ENCODE measurements around the gene DNM2.

DNM2 gene

GRCh38 chr19:10815007-10815536, 97.2 kb downstream of the DNM2 start:
- Histone ChIP-seq H3K27ac (no peak overlapping the region), H3K4me1 (peaks cover 0 to 30% (median 15%) of the 10 kb centered on the region in 4 donors), H3K36me3 (peaks cover 20 to 79% (median 54%) of the 10 kb centered on the region in 3 donors), H3K27me3 (no peaks in the 10 kb centered on the region), H3K9me3 (no peaks in the 10 kb centered on the region), H3K4me3 (no peak overlapping the region)
- intact Hi-C loops (cut with DNase I; ENCODE audit: low total_unique reads), result no loop called here
- no peak for DNase-seq
- no peak for TF ChIP-seq CTCF (IDR thresholded peaks at IDR 0.05)

- TF ChIP-seq CTCF (IDR thresholded peaks at IDR 0.05), result no peak
- Histone ChIP-seq H3K36me3 (peaks cover 22 to 79% (median 55%) of the 10 kb centered on the region in 3 donors), H3K4me3 (peak overlapping the region; percentile 42 to 51), H3K27me3 (no peaks in the 10 kb centered on the region), H3K4me1 (peaks cover 0 to 30% (median 15%) of the 10 kb centered on the region in 4 donors), H3K27ac (peak overlapping the region; percentile 80 to 81), H3K9me3 (no peaks in the 10 kb centered on the region)
- no peak for DNase-seq
- intact Hi-C loops (cut with DNase I; ENCODE audit: low total_unique reads), result no loop called here
These were observed 98.2 kb downstream of the DNM2 start for GRCh38 chr19:10815969-10816644.

- peak overlapping the region; percentile 42 to 51 for H3K4me3 ChIP-seq
- H3K4me1 ChIP-seq, result peaks cover 0 to 30% (median 15%) of the 10 kb centered on the region in 4 donors
- no peaks in the 10 kb centered on the region for H3K9me3 ChIP-seq
- H3K36me3 ChIP-seq, result peaks cover 23 to 79% (median 55%) of the 10 kb centered on the region in 3 donors
- DNase-seq, result no peak
- H3K27me3 ChIP-seq, result no peaks in the 10 kb centered on the region
- intact Hi-C loops (cut with DNase I; ENCODE audit: low total_unique reads), result no loop called here
- H3K27ac ChIP-seq, result peak overlapping the region; percentile 80 to 81
- no peak for TF ChIP-seq CTCF (IDR thresholded peaks at IDR 0.05)
These were observed 98.8 kb downstream of the DNM2 start for GRCh38 chr19:10816691-10817090.

GRCh38 chr19:10817291-10818038, 99.6 kb downstream of the DNM2 start:
- intact Hi-C loops (cut with DNase I; ENCODE audit: low total_unique reads), result no loop called here
- Histone ChIP-seq H3K36me3 (peaks cover 23 to 79% (median 50%) of the 10 kb centered on the region in 3 donors), H3K4me3 (peak overlapping the region; percentile 42 to 51), H3K4me1 (peaks cover 0 to 30% (median 15%) of the 10 kb centered on the region in 4 donors), H3K27ac (peak overlapping the region; percentile 80 to 81), H3K27me3 (no peaks in the 10 kb centered on the region), H3K9me3 (no peaks in the 10 kb centered on the region)
- no peak for TF ChIP-seq CTCF (IDR thresholded peaks at IDR 0.05)
- DNase-seq, result peak; percentile 88 to 89

- H3K4me1 ChIP-seq, result peaks cover 0 to 24% (median 15%) of the 10 kb centered on the region in 4 donors
- peaks cover 27 to 77% (median 54%) of the 10 kb centered on the region in 3 donors for H3K36me3 ChIP-seq
- H3K27me3 ChIP-seq, result no peaks in the 10 kb centered on the region
- H3K27ac ChIP-seq, result peak overlapping the region; percentile 80 to 81
- H3K9me3 ChIP-seq, result no peaks in the 10 kb centered on the region
- intact Hi-C loops (cut with DNase I; ENCODE audit: low total_unique reads), result no loop called here
- no peak for DNase-seq
- no peak for TF ChIP-seq CTCF (IDR thresholded peaks at IDR 0.05)
- H3K4me3 ChIP-seq, result peak overlapping the region in 1 of 2 donors; percentile 42
These were observed 100.6 kb downstream of the DNM2 start for GRCh38 chr19:10818301-10819123.

Measured in tibial artery (tissue), 4 donors.